Sigmoid colon (tissue), 4 donors: ENCODE data around the gene CCDC85C.

Experiments used
- EP300 ChIP-seq, 4 donors: sonication (generic); formaldehyde crosslinking; IDR thresholded peaks; one replicate each; pipeline ENCODE4 v1.6.1; 2017; ENCODE audit warnings: antibody characterized with exemption in 4 of 4
- POLR2A ChIP-seq, 2 donors: fragments of 450-650 bp; IDR thresholded peaks; one replicate each; pipeline ENCODE4 v1.6.1; 2016; ENCODE audit warnings: antibody characterized with exemption in 2 of 2, mild to moderate bottlenecking in 2 of 2, moderate library complexity in 2 of 2
- POLR2AphosphoS5 ChIP-seq, 4 donors: sonication (generic); formaldehyde crosslinking; IDR thresholded peaks; one replicate each; pipeline ENCODE4 v1.6.1; 2017; ENCODE audit warnings: antibody characterized with exemption in 4 of 4
- TF ChIP-seq, protein P1 (sequence below), 4 experiments: fragments of 450-650 bp in 3 of 4; fragments of 200-600 bp in 1 of 4; IDR thresholded peaks; one replicate each; pipeline ENCODE4 v1.5.1; 2016 to 2019; ENCODE audit warnings: antibody characterized with exemption in 4 of 4, mild to moderate bottlenecking in 3 of 4, moderate library complexity in 2 of 4

DNA sequence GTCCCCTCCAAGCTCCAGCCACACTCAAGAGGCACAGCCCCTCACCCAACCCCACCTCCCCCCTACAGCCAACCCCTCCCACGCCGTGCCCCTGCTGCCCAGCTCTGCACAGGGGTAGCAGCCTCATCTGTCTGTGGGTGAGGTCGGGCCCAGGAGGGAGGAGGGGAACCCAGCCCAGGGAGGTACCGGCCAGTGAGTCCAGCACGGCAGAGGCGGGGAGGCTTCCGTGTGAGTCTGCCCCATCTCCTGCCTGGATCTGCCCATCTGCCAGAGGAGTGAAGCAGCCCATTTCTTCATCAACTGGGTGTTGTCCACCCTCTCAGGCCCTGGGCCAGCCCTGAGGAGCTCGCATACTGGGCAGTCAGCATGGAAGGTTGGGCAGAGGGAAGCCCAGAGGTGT, 68.6 kb downstream of the CCDC85C start:
- TF ChIP-seq POLR2A (IDR thresholded peaks at IDR 0.05) (no peak), POLR2AphosphoS5 (IDR thresholded peaks at IDR 0.05) (no peak), EP300 (IDR thresholded peaks at IDR 0.05) (no peak)
- TF ChIP-seq, protein P1, sequence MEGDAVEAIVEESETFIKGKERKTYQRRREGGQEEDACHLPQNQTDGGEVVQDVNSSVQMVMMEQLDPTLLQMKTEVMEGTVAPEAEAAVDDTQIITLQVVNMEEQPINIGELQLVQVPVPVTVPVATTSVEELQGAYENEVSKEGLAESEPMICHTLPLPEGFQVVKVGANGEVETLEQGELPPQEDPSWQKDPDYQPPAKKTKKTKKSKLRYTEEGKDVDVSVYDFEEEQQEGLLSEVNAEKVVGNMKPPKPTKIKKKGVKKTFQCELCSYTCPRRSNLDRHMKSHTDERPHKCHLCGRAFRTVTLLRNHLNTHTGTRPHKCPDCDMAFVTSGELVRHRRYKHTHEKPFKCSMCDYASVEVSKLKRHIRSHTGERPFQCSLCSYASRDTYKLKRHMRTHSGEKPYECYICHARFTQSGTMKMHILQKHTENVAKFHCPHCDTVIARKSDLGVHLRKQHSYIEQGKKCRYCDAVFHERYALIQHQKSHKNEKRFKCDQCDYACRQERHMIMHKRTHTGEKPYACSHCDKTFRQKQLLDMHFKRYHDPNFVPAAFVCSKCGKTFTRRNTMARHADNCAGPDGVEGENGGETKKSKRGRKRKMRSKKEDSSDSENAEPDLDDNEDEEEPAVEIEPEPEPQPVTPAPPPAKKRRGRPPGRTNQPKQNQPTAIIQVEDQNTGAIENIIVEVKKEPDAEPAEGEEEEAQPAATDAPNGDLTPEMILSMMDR (IDR thresholded peaks at IDR 0.05), result no peak
